Panc1 (cell line): ENCODE data around the gene NAXE. TPM values are rescaled to one million over a fixed set of nuclear protein-coding genes. Genes with fewer than 3 reads are reported as not detected.

Experiments used
- ATAC-seq: fragments of 200-7000 bp; cut with Tn5 transposase; 2 replicates; pipeline ENCODE4 v1.9.1; 2020; ENCODE audit warnings: mild to moderate bottlenecking, moderate library complexity
- BruUV-seq: library from RNA; stranded (reverse); fragments of 400-500 nt; replicated peaks from 2 replicates; lab custom pipeline; 2021; lab: Mats Ljungman, UMichigan
- CTCF ChIA-PET: fragments of 300-600 bp; sonication (Branson Sonifier 250); formaldehyde crosslinking; loops from one replicate; lab custom pipeline; 2022; ENCODE audit warnings: antibody characterized with exemption; lab: Charles Lee
- POLR2A ChIA-PET: fragments of 300-600 bp; sonication (Branson Sonifier 250); formaldehyde crosslinking; loops from one replicate; lab custom pipeline; 2022; ENCODE audit warnings: antibody characterized with exemption; lab: Charles Lee
- DNase-seq: peaks from one replicate; pipeline ENCODE4 v3.0.0-alpha.2; 2010; ENCODE audit warnings: low read depth, low spot score
- H3K27ac ChIP-seq: 2 replicates; pipeline ENCODE4 v1.5.1; 2011; ENCODE audit warnings: mild to moderate bottlenecking, low read length, inconsistent platforms
- H3K27me3 ChIP-seq: fragments of 200-500 bp; sonication (Bioruptor generic); 2 replicates; pipeline ENCODE4 v1.6.0; 2014; ENCODE audit warnings: low read length, inconsistent platforms; ENCODE audit not compliant: control insufficient read depth, insufficient read depth
- H3K36me3 ChIP-seq: fragments of 200-500 bp; sonication (Bioruptor generic); 2 replicates; pipeline ENCODE4 v1.5.1; 2014; ENCODE audit warnings: inconsistent platforms, mild to moderate bottlenecking, low read length, moderate library complexity; ENCODE audit not compliant: control insufficient read depth, insufficient read depth
- H3K4me1 ChIP-seq: 2 replicates; pipeline ENCODE4 v1.5.1; 2011; ENCODE audit warnings: inconsistent platforms, mild to moderate bottlenecking, low read length, moderate library complexity; ENCODE audit not compliant: control insufficient read depth, insufficient read depth
- H3K4me3 ChIP-seq, 2 experiments: 2 replicates each; pipeline ENCODE4 v1.5.1; 2011 to 2012; ENCODE audit warnings: low read depth in 2 of 2, low read length in 2 of 2, mild to moderate bottlenecking in 2 of 2, inconsistent platforms in 1 of 2, moderate library complexity in 1 of 2
- H3K9me3 ChIP-seq: fragments of 200-500 bp; sonication (Bioruptor generic); 2 replicates; pipeline ENCODE4 v1.5.1; 2014; ENCODE audit warnings: low read depth, mild to moderate bottlenecking, inconsistent platforms, low read length, moderate library complexity; ENCODE audit not compliant: control insufficient read depth, insufficient read depth
- CTCF ChIP-seq: fragments of 450-650 bp; IDR thresholded peaks from 2 replicates; pipeline ENCODE4 v1.5.1; 2017; ENCODE audit warnings: mild to moderate bottlenecking
- REST ChIP-seq, 2 experiments: IDR thresholded peaks; 2 replicates each; pipeline ENCODE4 v1.6.1; 2011 to 2012; ENCODE audit warnings: low read depth in 2 of 2, control low read depth in 1 of 2, low read length in 1 of 2, mild to moderate bottlenecking in 1 of 2, moderate library complexity in 1 of 2; ENCODE audit not compliant: insufficient read depth in 1 of 2
- SIN3A ChIP-seq: IDR thresholded peaks from 2 replicates; pipeline ENCODE4 v1.6.1; 2012; ENCODE audit warnings: low read depth, mild to moderate bottlenecking, low read length, moderate library complexity, borderline replicate concordance; ENCODE audit not compliant: insufficient read depth
- in situ Hi-C: cut with HindIII; loops from 2 replicates; pipeline ENCODE4 v1.10.0; 2016; ENCODE audit warnings: low sequenced_read_pairs, low pct_unique_long_range_greater_than_20kb
- intact Hi-C: fragments of 100-400 bp; cut with micrococcal nuclease; formaldehyde crosslinking; loops from one replicate; pipeline ENCODE4 v1.10.0; 2022; ENCODE audit not compliant: unreplicated experiment
- total RNA-seq: library from RNA; stranded (reverse); gene quantifications from one replicate; pipeline ENCODE4 v1.2.1, GENCODE V29; 2021; ENCODE audit not compliant: unreplicated experiment

NAXE gene
- total RNA-seq, 1 experiment from 2014 or later, result 211 TPM

- no peaks in the 10 kb centered on the region for H3K9me3 ChIP-seq
- ChIA-PET CTCF (interaction anchor here (0.5 to 3.0 kb wide), 10 partner anchors 12 to 233 kb away, joined by 3 to 41 read pairs (median 5); partner anchors contain the start of gene NTRK1), POLR2A (no interaction called here)
- peaks cover 2% of the 10 kb centered on the region; the same call in 1 of the 2 replicates for H3K27me3 ChIP-seq
- H3K4me1 ChIP-seq, result peaks cover 4% of the 10 kb centered on the region
- H3K27ac ChIP-seq, result no peak overlapping the region
- no peak overlapping the region for H3K4me3 ChIP-seq
- no peaks in the 10 kb centered on the region for H3K36me3 ChIP-seq
- intact Hi-C loops, result no loop called here
- TF ChIP-seq SIN3A, result no peak
- TF ChIP-seq CTCF, result peak; percentile 86
- peak; percentile 56 to 70; a peak in 1 of 4 replicates for TF ChIP-seq REST (IDR thresholded peaks at IDR 0.05; ENCODE audit: insufficient read depth in 1 of 2, low read depth in 2 of 2, low read length in 1 of 2)
- in situ Hi-C loops, result no loop called here
- no peak for DNase-seq
- ATAC-seq, result no peak
- no TSS peak for BruUV-seq
These were observed 35.8 kb downstream of the NAXE start for GRCh38 chr1:156627313-156627880.

- Histone ChIP-seq H3K9me3 (no peaks in the 10 kb centered on the region), H3K27me3 (peaks cover 2% of the 10 kb centered on the region; the same call in 1 of the 2 replicates), H3K4me3 (no peak overlapping the region), H3K36me3 (no peaks in the 10 kb centered on the region), H3K27ac (no peak overlapping the region), H3K4me1 (peaks cover 4% of the 10 kb centered on the region)
- TF ChIP-seq CTCF, result no peak
- CTCF ChIA-PET, result interaction anchor here (1.4 kb wide), 1 partner anchor 30 kb away, joined by 5 read pairs; no protein-coding TSS in a partner anchor
- in situ Hi-C loops (no loop called here), intact Hi-C loops (no loop called here)
- no TSS peak for BruUV-seq
- ATAC-seq (no peak), DNase-seq (no peak)
- POLR2A ChIA-PET, result interaction anchor here (0.7 kb wide), 1 partner anchor 33 kb away, joined by 3 read pairs; no protein-coding TSS in a partner anchor
These were observed 38.4 kb downstream of the NAXE start for GRCh38 chr1:156629823-156630449.
